ENCODE measurements around the gene XXYLT1. TPM values are rescaled to one million over a fixed set of nuclear protein-coding genes. Genes with fewer than 3 reads are reported as not detected.

XXYLT1 gene
- polyA plus RNA-seq, 2 of the 4 experiments (the other 2 are of a cell fraction), result 11.9 to 12.0 TPM

GRCh38 chr3:195134431-195134830 is 136.5 kb downstream of the XXYLT1 start:
- DNase-seq (ENCODE audit: low read depth in 1 of 2, low spot score in 1 of 2) (no peak), ATAC-seq (no peak), FAIRE-seq (no peak)
- no peak overlapping the region for H3K4me3 ChIP-seq
- no peak for TF ChIP-seq JUNB (IDR thresholded peaks at IDR 0.05)
- no peak for TF ChIP-seq HOXB13 (CRISPR knock-in tag; IDR thresholded peaks at IDR 0.05; ENCODE audit: low read depth)
- TF ChIP-seq ZSCAN20 (CRISPR knock-in tag; IDR thresholded peaks at IDR 0.05), result no peak
- TF ChIP-seq NPAS2 (CRISPR knock-in tag; IDR thresholded peaks at IDR 0.05; ENCODE audit: borderline replicate concordance), result no peak
- TF ChIP-seq ESRRA (IDR thresholded peaks at IDR 0.05; ENCODE audit: borderline replicate concordance, low read length), result no peak
- no peak for TF ChIP-seq BHLHE40 (IDR thresholded peaks at IDR 0.05; ENCODE audit: low read depth, low read length)
- TF ChIP-seq RCOR1 (IDR thresholded peaks at IDR 0.05; ENCODE audit: low read depth, low read length), result no peak
- TF ChIP-seq SREBF2 (IDR thresholded peaks at IDR 0.05), result no peak
- no peak for TF ChIP-seq REST (IDR thresholded peaks at IDR 0.05)
- TF ChIP-seq RNF2 (IDR thresholded peaks at IDR 0.05; ENCODE audit: borderline replicate concordance, low read depth), result no peak
- no peak overlapping the region for H3K27ac ChIP-seq
- POLR2A ChIA-PET, result no interaction called here
- CTCF ChIA-PET, result interaction anchor here (0.6 to 1.5 kb wide), 2 partner anchors 28 to 464 kb away, joined by 3 to 7 read pairs; no protein-coding TSS in a partner anchor
- H3K9me3 ChIP-seq, result no peaks in the 10 kb centered on the region
- 93% methylated on average over 6 of the region's 6 CpGs for WGBS (ENCODE audit: missing lambda C conversion rate)
- no peak overlapping the region for H3K4me2 ChIP-seq
- no peaks in the 10 kb centered on the region for H3K4me1 ChIP-seq

DNA sequence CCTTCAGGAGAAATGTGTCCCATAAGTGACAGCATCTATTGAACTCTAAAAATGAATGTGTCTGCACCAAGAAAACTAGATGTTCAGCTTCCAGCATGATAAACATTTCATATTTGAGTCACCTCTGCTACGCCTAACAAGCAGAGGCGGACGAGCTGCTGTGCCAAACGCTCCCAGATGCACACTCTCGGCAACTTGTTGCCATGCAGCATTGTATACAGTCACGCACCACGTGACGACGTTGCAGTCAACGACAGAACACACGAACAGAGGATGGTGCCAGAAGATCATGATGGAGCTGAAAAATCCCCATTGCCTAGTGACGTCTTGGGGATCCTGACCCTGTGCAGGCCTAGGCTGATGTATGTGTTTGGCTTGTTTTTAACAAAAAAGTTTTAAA is 137.5 kb downstream of the XXYLT1 start:
- no peak overlapping the region for H3K4me2 ChIP-seq

More for the DNA sequence above, 137.5 kb downstream of the XXYLT1 start:
- ATAC-seq (no peak), DNase-seq (ENCODE audit: low read depth in 1 of 2, low spot score in 1 of 2) (no peak), FAIRE-seq (no peak)
- Histone ChIP-seq H3K4me3 (no peak overlapping the region), H3K27ac (no peak overlapping the region), H3K9me3 (no peaks in the 10 kb centered on the region), H3K4me1 (no peaks in the 10 kb centered on the region)
- ChIA-PET CTCF (interaction anchor here (0.7 to 1.5 kb wide), 2 partner anchors 27 to 138 kb away, joined by 3 to 7 read pairs; partner anchors contain the start of gene XXYLT1), POLR2A (no interaction called here)
- 89% methylated on average over 12 of the region's 12 CpGs for WGBS (ENCODE audit: missing lambda C conversion rate)
- no peak for TF ChIP-seq CBX2 (IDR thresholded peaks at IDR 0.05; ENCODE audit: borderline replicate concordance, low read depth)
- no peak for TF ChIP-seq ELK1 (IDR thresholded peaks at IDR 0.05; ENCODE audit: low read depth, low read length)
- no peak for TF ChIP-seq EHF (CRISPR knock-in tag; IDR thresholded peaks at IDR 0.05)
- TF ChIP-seq HOXB13 (CRISPR knock-in tag; IDR thresholded peaks at IDR 0.05; ENCODE audit: low read depth), result no peak
- TF ChIP-seq MYC (IDR thresholded peaks at IDR 0.05; ENCODE audit: borderline replicate concordance, low read length), result no peak
- no peak for TF ChIP-seq USF2 (IDR thresholded peaks at IDR 0.05)
- TF ChIP-seq TP53 (CRISPR knock-in tag; IDR thresholded peaks at IDR 0.05), result no peak
- TF ChIP-seq, protein P1, sequence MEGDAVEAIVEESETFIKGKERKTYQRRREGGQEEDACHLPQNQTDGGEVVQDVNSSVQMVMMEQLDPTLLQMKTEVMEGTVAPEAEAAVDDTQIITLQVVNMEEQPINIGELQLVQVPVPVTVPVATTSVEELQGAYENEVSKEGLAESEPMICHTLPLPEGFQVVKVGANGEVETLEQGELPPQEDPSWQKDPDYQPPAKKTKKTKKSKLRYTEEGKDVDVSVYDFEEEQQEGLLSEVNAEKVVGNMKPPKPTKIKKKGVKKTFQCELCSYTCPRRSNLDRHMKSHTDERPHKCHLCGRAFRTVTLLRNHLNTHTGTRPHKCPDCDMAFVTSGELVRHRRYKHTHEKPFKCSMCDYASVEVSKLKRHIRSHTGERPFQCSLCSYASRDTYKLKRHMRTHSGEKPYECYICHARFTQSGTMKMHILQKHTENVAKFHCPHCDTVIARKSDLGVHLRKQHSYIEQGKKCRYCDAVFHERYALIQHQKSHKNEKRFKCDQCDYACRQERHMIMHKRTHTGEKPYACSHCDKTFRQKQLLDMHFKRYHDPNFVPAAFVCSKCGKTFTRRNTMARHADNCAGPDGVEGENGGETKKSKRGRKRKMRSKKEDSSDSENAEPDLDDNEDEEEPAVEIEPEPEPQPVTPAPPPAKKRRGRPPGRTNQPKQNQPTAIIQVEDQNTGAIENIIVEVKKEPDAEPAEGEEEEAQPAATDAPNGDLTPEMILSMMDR (IDR thresholded peaks at IDR 0.05), result no peak
- TF ChIP-seq RAD21 (conservative IDR thresholded peaks at IDR 0.05 in 1 of 2, IDR thresholded peaks at IDR 0.05 in 1 of 2), result no peak
- TF ChIP-seq GATA3 (IDR thresholded peaks at IDR 0.05; ENCODE audit: borderline replicate concordance), result no peak
- no peak for TF ChIP-seq PHF8 (IDR thresholded peaks at IDR 0.05; ENCODE audit: borderline replicate concordance, low read depth)
- TF ChIP-seq RARB (CRISPR knock-in tag; IDR thresholded peaks at IDR 0.05), result no peak
- TF ChIP-seq ZSCAN20 (CRISPR knock-in tag; IDR thresholded peaks at IDR 0.05), result no peak
- no peak for TF ChIP-seq ATOH8 (CRISPR knock-in tag; IDR thresholded peaks at IDR 0.05; ENCODE audit: low read depth)
- no peak for TF ChIP-seq MAX (IDR thresholded peaks at IDR 0.05)
- TF ChIP-seq POLR2AphosphoS2 (conservative IDR thresholded peaks at IDR 0.05; ENCODE audit: low read length), result no peak
- TF ChIP-seq RNF2 (IDR thresholded peaks at IDR 0.05; ENCODE audit: borderline replicate concordance, low read depth), result no peak
- TF ChIP-seq POLR2A (IDR thresholded peaks at IDR 0.05; ENCODE audit: low read length), result no peak

All from A549 (cell line).